Ovary (tissue), 9 donors: ENCODE measurements around the gene DSCAML1. TPM values are rescaled to one million over a fixed set of nuclear protein-coding genes. Genes with fewer than 3 reads are reported as not detected.

ENCODE experiments used
- DNase-seq, 5 donors: peaks; one replicate each; pipeline ENCODE4 v3.0.0-alpha.2; 2019 to 2020
- H3K27ac ChIP-seq, 2 donors: fragments of 200-600 bp; one replicate each; pipeline versions ENCODE4 v1.5.1 to v1.8.0; 2019 to 2022
- H3K27me3 ChIP-seq: fragments of 200-600 bp; one replicate; pipeline ENCODE4 v1.8.0; 2022
- H3K36me3 ChIP-seq: fragments of 200-600 bp; sonication (generic); one replicate; pipeline ENCODE4 v1.5.1; 2019
- H3K4me1 ChIP-seq: one replicate; pipeline ENCODE4 v1.8.1; 2013; ENCODE audit warnings: mild to moderate bottlenecking, moderate library complexity; ENCODE audit not compliant: insufficient read depth
- H3K4me3 ChIP-seq: fragments of 200-600 bp; sonication (generic); one replicate; pipeline ENCODE4 v1.5.1; 2017
- H3K9me3 ChIP-seq, 2 donors: fragments of 200-600 bp in 1 of 2; sonication (generic) in 1 of 2; one replicate each; pipeline versions ENCODE4 v1.5.1 to v1.8.1; 2013 to 2019; ENCODE audit warnings: mild to moderate bottlenecking in 1 of 2, moderate library complexity in 1 of 2
- EP300 ChIP-seq: sonication (generic); formaldehyde crosslinking; IDR thresholded peaks from one replicate; pipeline ENCODE4 v1.6.1; 2017; ENCODE audit warnings: antibody characterized with exemption
- POLR2A ChIP-seq: fragments of 450-650 bp; IDR thresholded peaks from one replicate; pipeline ENCODE4 v1.6.1; 2017; ENCODE audit warnings: antibody characterized with exemption, mild to moderate bottlenecking, moderate library complexity
- WGBS, 3 donors: extraction: QIAGEN DNeasy Blood & Tissue Kit in 1 of 3; methylation state at CpG; one replicate each; pipeline versions ENCODE4 v1.1.5 to v1.1.7; 2013 to 2017; 5-methylcytosine and 5-hydroxymethylcytosine counted together
- intact Hi-C, 4 donors: fragments of 100-400 bp; cut with DNase I; formaldehyde crosslinking; loops; one replicate each; pipeline versions ENCODE4 v1.11.0 to v1.15.1; 2022 to 2023
- polyA plus RNA-seq, 2 donors: library from polyadenylated mRNA; stranded (reverse); fragments of 200-250 nt in 1 of 2; fragments of 350-450 nt in 1 of 2; fragmentation: Illumina TruSeq in 1 of 2; extraction: RNeasy Lipid Tissue Mini Kit (QIAGEN cat#74804) in 1 of 2; gene quantifications; one replicate each; pipeline ENCODE4 v1.2.3, GENCODE V29; 2013 to 2014
- total RNA-seq, 7 donors: library from RNA; depleted of rRNA in 2 of 7; stranded (reverse); fragments of >200 nt in 2 of 7; fragmentation: NEBNext Ultra II Directional in 3 of 7; extraction: Animal tissue kit (Norgen Biotek cat#: 25700) in 3 of 7; gene quantifications; one replicate each; pipeline versions ENCODE4 v1.1.0 to v1.2.4, GENCODE V29; 2016 to 2023
- TF ChIP-seq, protein P1 (sequence below), 3 donors: fragments of 450-650 bp in 2 of 3; fragments of 200-600 bp in 1 of 3; IDR thresholded peaks; one replicate each; pipeline versions ENCODE4 v1.5.1 to v1.8.0; 2016 to 2022; ENCODE audit warnings: antibody characterized with exemption in 3 of 3, mild to moderate bottlenecking in 1 of 3
- donor health status: DM: no; HTN: no; CAD: no; lungs with moderate emphysema.
- donor health status: DM: no; HTN: no; CAD: no.
- donor health status: Bipolar disorder and iron deficiency.
- donor health status: DM: yes; HTN: yes; CAD: no.
- donor health status: DM: no; HTN: no; CAD: no.
- donor health status: DM: yes; HTN: yes; CAD: no.

DSCAML1 gene
- total and polyA plus RNA-seq, 9 donors = 0.77 to 16.5 (median 10.6) TPM

DNA sequence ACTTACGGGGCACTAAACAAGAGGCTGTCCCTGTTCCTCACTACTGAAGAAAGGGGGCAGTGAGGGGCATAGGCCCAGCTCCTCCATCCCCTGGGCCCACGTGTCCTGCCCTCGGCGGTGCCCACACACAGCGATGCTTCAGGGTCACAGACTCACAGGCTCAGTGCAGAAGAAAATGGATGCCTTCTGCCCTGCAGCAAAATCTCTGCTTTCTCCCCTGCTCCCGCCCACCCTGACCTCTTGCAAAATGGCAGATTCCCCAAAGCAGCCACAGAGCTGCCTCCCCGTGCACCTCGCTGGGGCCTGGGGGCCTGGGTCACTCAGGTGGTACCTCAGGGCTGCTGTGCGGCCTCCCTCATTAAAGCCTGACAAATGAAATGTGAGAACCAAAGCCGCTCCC is 204.0 kb downstream of the DSCAML1 start:
- intact Hi-C loops = no loop called here
- WGBS, 3 donors = 83 to 90% (median 87%) methylated on average over 10 of the region's 10 CpGs
- TF ChIP-seq, protein P1, sequence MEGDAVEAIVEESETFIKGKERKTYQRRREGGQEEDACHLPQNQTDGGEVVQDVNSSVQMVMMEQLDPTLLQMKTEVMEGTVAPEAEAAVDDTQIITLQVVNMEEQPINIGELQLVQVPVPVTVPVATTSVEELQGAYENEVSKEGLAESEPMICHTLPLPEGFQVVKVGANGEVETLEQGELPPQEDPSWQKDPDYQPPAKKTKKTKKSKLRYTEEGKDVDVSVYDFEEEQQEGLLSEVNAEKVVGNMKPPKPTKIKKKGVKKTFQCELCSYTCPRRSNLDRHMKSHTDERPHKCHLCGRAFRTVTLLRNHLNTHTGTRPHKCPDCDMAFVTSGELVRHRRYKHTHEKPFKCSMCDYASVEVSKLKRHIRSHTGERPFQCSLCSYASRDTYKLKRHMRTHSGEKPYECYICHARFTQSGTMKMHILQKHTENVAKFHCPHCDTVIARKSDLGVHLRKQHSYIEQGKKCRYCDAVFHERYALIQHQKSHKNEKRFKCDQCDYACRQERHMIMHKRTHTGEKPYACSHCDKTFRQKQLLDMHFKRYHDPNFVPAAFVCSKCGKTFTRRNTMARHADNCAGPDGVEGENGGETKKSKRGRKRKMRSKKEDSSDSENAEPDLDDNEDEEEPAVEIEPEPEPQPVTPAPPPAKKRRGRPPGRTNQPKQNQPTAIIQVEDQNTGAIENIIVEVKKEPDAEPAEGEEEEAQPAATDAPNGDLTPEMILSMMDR (IDR thresholded peaks at IDR 0.05) = no peak
- no peak for TF ChIP-seq POLR2A
- TF ChIP-seq EP300 = no peak
- Histone ChIP-seq H3K27ac (no peak overlapping the region), H3K9me3 (no peaks in the 10 kb centered on the region), H3K4me1 (no peaks in the 10 kb centered on the region), H3K36me3 (no peaks in the 10 kb centered on the region), H3K27me3 (no peaks in the 10 kb centered on the region), H3K4me3 (no peak overlapping the region)
- no peak for DNase-seq

DNA sequence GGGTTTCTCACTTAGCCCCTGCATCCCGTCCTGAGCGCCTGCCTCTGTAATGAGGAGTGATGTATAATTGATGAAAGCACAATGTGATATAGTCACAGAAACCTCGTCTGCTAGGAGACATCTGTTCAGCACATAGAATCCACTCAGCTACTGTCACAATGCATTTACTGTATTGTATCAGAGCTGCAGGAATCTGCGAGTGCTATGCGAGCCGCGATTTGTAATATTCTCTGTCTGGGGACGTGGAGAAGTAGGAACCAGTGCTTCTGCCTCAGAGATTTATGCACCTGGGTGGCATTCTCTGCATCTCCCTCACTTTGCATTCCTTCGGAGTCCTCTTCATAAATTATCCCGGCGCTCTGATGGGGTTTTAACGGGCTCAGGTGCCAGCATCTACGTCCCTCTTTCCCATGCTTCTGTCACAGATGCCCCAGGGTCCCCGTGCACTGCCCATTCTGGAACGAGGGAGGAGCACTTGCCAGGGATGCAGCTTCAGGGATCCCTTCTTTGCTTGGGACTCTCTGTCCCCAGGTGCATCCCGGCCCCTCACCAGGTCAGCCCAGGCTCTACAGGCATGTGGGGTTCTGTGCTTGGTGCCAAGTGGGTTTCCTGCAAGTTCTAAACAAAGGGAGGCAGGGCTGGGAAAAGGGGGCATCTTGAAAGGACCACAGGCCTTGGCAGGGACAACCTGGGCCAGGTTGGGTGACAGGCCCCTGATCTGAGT is 205.5 kb downstream of the DSCAML1 start:
- H3K27ac ChIP-seq = no peak overlapping the region
- no peaks in the 10 kb centered on the region for H3K9me3 ChIP-seq
- no peak for DNase-seq
- no peaks in the 10 kb centered on the region for H3K27me3 ChIP-seq
- 69 to 74% (median 69%) methylated on average over 16 of the region's 16 CpGs for WGBS, 3 donors
- intact Hi-C loops = no loop called here
- no peak overlapping the region for H3K4me3 ChIP-seq
- H3K36me3 ChIP-seq = no peaks in the 10 kb centered on the region
- TF ChIP-seq EP300 (no peak), POLR2A (no peak)
- TF ChIP-seq, protein P1 (IDR thresholded peaks at IDR 0.05) = no peak
- H3K4me1 ChIP-seq = peaks cover 4% of the 10 kb centered on the region

DNA sequence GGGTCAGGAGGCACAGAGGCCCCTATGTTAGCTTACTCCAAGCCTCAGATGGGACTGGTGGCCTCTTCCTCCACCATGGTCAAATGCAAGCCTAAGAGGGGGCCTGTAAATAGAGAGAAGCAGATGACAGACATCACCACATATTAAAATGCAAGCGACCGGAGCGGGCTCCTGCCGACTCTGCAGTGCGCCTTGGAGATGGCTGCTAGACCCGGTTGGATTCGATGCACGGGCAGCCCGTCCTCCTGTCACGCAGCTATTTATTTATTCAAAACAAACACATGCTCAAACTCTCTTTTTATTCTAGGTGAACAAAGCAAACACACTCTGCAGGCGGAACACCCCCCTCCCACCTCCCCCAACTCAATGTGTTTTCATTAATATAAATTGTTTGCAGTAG is 208.0 kb downstream of the DSCAML1 start:
- Histone ChIP-seq H3K27ac (no peak overlapping the region), H3K4me1 (peaks cover 5% of the 10 kb centered on the region), H3K4me3 (no peak overlapping the region), H3K27me3 (no peaks in the 10 kb centered on the region), H3K36me3 (no peaks in the 10 kb centered on the region), H3K9me3 (no peaks in the 10 kb centered on the region)
- intact Hi-C loops = no loop called here
- DNase-seq = no peak
- TF ChIP-seq POLR2A (no peak), EP300 (no peak)
- TF ChIP-seq, protein P1 (IDR thresholded peaks at IDR 0.05) = no peak
- WGBS, 3 donors = 82 to 93% (median 87%) methylated on average over 11 of the region's 11 CpGs

DNA sequence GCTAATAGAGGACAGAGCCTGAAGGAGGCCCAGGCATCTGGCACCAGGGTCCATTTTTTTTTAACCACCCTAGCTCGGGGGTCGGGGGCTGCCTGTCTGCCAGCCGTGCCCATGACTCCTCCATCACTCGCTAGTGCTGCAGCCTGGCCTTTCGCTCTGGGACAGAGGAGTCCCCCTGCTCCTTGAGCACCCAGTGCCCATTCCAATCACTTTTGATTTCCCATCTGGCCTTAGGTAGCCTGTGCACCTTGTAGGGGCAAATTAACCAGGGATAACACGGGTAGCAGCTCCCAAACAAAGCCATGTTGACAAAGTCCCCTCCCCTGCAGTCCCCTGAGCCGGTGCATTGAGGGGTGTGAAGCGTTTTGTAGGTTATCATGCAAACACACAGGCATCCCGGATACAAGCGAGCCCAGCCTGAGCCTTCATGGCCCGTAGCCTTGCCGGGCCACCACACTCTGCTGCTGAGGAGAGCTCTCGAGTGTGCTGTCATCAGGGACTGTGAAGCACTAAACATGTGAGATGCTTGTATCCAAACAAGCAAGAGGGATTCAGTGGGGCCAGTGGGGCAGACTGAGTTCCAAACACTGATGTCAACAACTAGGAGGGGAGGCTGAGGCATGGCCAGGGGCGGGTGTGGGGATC is 208.7 kb downstream of the DSCAML1 start:
- no peaks in the 10 kb centered on the region for H3K9me3 ChIP-seq
- TF ChIP-seq EP300 = no peak
- H3K36me3 ChIP-seq = no peaks in the 10 kb centered on the region
- intact Hi-C loops = no loop called here
- no peaks in the 10 kb centered on the region for H3K27me3 ChIP-seq
- 82 to 88% (median 84%) methylated on average over 14 of the region's 14 CpGs for WGBS, 3 donors
- H3K4me1 ChIP-seq = peaks cover 5% of the 10 kb centered on the region
- no peak for DNase-seq
- no peak overlapping the region for H3K4me3 ChIP-seq
- H3K27ac ChIP-seq = no peak overlapping the region

DNA sequence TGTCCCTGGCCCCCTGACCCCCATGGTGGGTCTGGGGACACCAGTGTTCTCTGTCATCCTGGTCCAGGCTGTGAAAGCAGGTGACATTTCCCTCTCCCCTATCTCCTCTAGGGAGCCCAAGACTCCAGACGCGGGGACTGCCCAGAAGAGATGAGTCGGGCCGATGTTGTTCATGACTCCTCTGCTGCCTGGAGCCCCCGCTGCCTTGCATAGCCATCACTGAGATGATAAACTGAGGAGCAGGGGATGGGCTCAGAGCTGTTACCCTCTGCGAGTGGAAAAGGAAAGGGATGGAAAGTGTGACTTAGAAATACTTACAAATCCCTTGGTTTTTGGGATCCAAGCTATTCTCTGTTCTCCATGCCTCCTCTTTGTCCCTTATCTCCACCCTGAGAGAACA is 209.6 kb downstream of the DSCAML1 start:
- H3K4me1 ChIP-seq = peaks cover 5% of the 10 kb centered on the region
- no peaks in the 10 kb centered on the region for H3K27me3 ChIP-seq
- TF ChIP-seq, protein P1 (IDR thresholded peaks at IDR 0.05) = no peak
- no peak for TF ChIP-seq POLR2A
- DNase-seq = no peak
- no peak overlapping the region for H3K27ac ChIP-seq
- intact Hi-C loops = no loop called here
- no peak overlapping the region for H3K4me3 ChIP-seq
- no peaks in the 10 kb centered on the region for H3K36me3 ChIP-seq
- no peaks in the 10 kb centered on the region for H3K9me3 ChIP-seq
- WGBS, 3 donors = 86 to 93% (median 92%) methylated on average over 6 of the region's 6 CpGs
